MM.1S (cell line): Measurements from ENCODE around the gene INPP4A.

ENCODE experiments used
- EZH2 ChIP-seq: fragments of 300-600 bp; sonication (generic); optimal IDR thresholded peaks from 2 replicates; pipeline ENCODE3; 2017; ENCODE audit warnings: low read depth, mild to moderate bottlenecking, antibody characterized with exemption, low read length, mixed read lengths
- TF ChIP-seq, protein P1 (sequence below): fragments of 300-600 bp; sonication (generic); IDR thresholded peaks from 2 replicates; pipeline ENCODE4 v1.5.1; 2016; ENCODE audit warnings: antibody characterized with exemption, low read length, mixed read lengths

DNA sequence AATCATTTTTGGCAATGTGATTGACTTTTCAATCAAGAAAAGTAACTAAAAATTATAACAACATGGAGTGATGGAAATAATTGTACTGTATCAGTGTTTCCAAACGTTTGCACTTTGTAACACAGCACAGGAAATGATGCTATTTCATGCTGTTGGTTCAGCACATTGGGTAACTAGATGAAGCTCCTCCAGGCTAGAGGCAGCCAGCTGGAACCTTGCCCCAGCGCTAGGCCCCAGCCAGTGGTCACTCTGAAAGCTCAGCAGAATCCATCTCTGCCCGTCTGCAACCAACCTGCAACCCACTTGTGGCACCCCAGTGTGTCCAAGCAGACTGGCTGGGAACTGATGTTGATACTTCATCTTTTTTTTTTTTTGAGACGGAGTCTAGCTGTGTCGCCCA is 179.0 kb downstream of the INPP4A start:
- TF ChIP-seq, protein P1, sequence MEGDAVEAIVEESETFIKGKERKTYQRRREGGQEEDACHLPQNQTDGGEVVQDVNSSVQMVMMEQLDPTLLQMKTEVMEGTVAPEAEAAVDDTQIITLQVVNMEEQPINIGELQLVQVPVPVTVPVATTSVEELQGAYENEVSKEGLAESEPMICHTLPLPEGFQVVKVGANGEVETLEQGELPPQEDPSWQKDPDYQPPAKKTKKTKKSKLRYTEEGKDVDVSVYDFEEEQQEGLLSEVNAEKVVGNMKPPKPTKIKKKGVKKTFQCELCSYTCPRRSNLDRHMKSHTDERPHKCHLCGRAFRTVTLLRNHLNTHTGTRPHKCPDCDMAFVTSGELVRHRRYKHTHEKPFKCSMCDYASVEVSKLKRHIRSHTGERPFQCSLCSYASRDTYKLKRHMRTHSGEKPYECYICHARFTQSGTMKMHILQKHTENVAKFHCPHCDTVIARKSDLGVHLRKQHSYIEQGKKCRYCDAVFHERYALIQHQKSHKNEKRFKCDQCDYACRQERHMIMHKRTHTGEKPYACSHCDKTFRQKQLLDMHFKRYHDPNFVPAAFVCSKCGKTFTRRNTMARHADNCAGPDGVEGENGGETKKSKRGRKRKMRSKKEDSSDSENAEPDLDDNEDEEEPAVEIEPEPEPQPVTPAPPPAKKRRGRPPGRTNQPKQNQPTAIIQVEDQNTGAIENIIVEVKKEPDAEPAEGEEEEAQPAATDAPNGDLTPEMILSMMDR = no peak
- TF ChIP-seq EZH2 = no peak
